Measurements from ENCODE around the gene SMARCA2.
A peak's percentile ranks its signal among the peaks of the same experiment; 100 is the strongest.

SMARCA2 gene

GRCh38 chr9:2039294-2040180 is 24.4 kb downstream of the SMARCA2 start:
- DNase-seq (ENCODE audit: low read depth): no peak

GRCh38 chr9:2040828-2041227 is 25.7 kb downstream of the SMARCA2 start:
- DNase-seq (ENCODE audit: low read depth): no peak

- no peak for DNase-seq (ENCODE audit: low read depth)
These were observed 26.6 kb downstream of the SMARCA2 start for GRCh38 chr9:2041736-2042135.

GRCh38 chr9:2043243-2043642 is 28.1 kb downstream of the SMARCA2 start:
- DNase-seq (ENCODE audit: low read depth): no peak

- DNase-seq (ENCODE audit: low read depth): no peak
These were observed 28.8 kb downstream of the SMARCA2 start for GRCh38 chr9:2043881-2044462.

GRCh38 chr9:2047144-2047671 is 32.1 kb downstream of the SMARCA2 start:
- no peak for DNase-seq (ENCODE audit: low read depth)

- no peak for DNase-seq (ENCODE audit: low read depth)
These were observed 32.8 kb downstream of the SMARCA2 start for GRCh38 chr9:2047916-2048315.

- no peak for DNase-seq (ENCODE audit: low read depth)
These were observed 35.1 kb downstream of the SMARCA2 start for GRCh38 chr9:2050236-2050635.

GRCh38 chr9:2053883-2054845 is 39.0 kb downstream of the SMARCA2 start:
- DNase-seq (ENCODE audit: low read depth): no peak

GRCh38 chr9:2055203-2055658 is 40.1 kb downstream of the SMARCA2 start:
- DNase-seq (ENCODE audit: low read depth): no peak

- DNase-seq (ENCODE audit: low read depth): no peak
These were observed 44.3 kb downstream of the SMARCA2 start for GRCh38 chr9:2059274-2059929.

GRCh38 chr9:2060424-2060823 is 45.3 kb downstream of the SMARCA2 start:
- no peak for DNase-seq (ENCODE audit: low read depth)

- DNase-seq (ENCODE audit: low read depth): no peak
These were observed 50.6 kb downstream of the SMARCA2 start for GRCh38 chr9:2065704-2066103.

- DNase-seq (ENCODE audit: low read depth): peak; percentile 5
These were observed 51.4 kb downstream of the SMARCA2 start for GRCh38 chr9:2066312-2067273.

- no peak for DNase-seq (ENCODE audit: low read depth)
These were observed 57.7 kb downstream of the SMARCA2 start for GRCh38 chr9:2072752-2073405.

- DNase-seq (ENCODE audit: low read depth): no peak
These were observed 67.6 kb downstream of the SMARCA2 start for GRCh38 chr9:2082772-2083171.

GRCh38 chr9:2083479-2083878 is 68.3 kb downstream of the SMARCA2 start:
- no peak for DNase-seq (ENCODE audit: low read depth)

GRCh38 chr9:2085716-2086115 is 70.6 kb downstream of the SMARCA2 start:
- DNase-seq (ENCODE audit: low read depth): no peak

- no peak for DNase-seq (ENCODE audit: low read depth)
These were observed 71.0 kb downstream of the SMARCA2 start for GRCh38 chr9:2086116-2086515.

GRCh38 chr9:2086971-2087370 is 71.8 kb downstream of the SMARCA2 start:
- no peak for DNase-seq (ENCODE audit: low read depth)

All from HS-27A (cell line).